ENCODE measurements around the gene MED15.

GRCh38 chr22:20491346-20491745 lies 16.1 kb upstream of the MED15 start:
- TF ChIP-seq POLR2AphosphoS5 (IDR thresholded peaks at IDR 0.05) (no peak), CTCF (IDR thresholded peaks at IDR 0.05 in 8 of 11, conservative IDR thresholded peaks at IDR 0.05 in 3 of 11) (no peak), POLR2A (IDR thresholded peaks at IDR 0.05) (no peak)
